Trophoblast cell (in vitro differentiated cells and primary cell): Measurements from ENCODE around the gene PDE4D.
"Not testable (repeated sequence)": the region's sequence is repeated elsewhere in the genome, so short reads cannot be mapped to it uniquely, and the experiment has no call there.

Experiments
- DNase-seq, 2 donors: peaks; one replicate each; pipeline ENCODE4 v3.0.0-alpha.2; 2016
- H2AFZ ChIP-seq: 2 replicates; pipeline ENCODE4 v1.6.1; 2013; ENCODE audit warnings: low read length, moderate library complexity, mild to moderate bottlenecking; ENCODE audit not compliant: insufficient read depth, poor library complexity
- H2AK5ac ChIP-seq: 2 replicates; pipeline ENCODE4 v1.6.1; 2013; ENCODE audit warnings: mild to moderate bottlenecking, low read length
- H2BK120ac ChIP-seq: 2 replicates; pipeline ENCODE4 v1.6.1; 2013; ENCODE audit warnings: low read length, mild to moderate bottlenecking, moderate library complexity; ENCODE audit not compliant: insufficient read depth, poor library complexity
- H2BK12ac ChIP-seq: 2 replicates; pipeline ENCODE4 v1.6.1; 2013; ENCODE audit warnings: mild to moderate bottlenecking, low read length, moderate library complexity
- H2BK5ac ChIP-seq: 2 replicates; pipeline ENCODE4 v1.6.1; 2013; ENCODE audit warnings: low read length, low read depth, moderate library complexity, mild to moderate bottlenecking; ENCODE audit not compliant: poor library complexity
- H3K14ac ChIP-seq: 2 replicates; pipeline ENCODE4 v1.6.1; 2013; ENCODE audit warnings: mild to moderate bottlenecking, low read length
- H3K18ac ChIP-seq: 2 replicates; pipeline ENCODE4 v1.6.1; 2013; ENCODE audit warnings: mild to moderate bottlenecking, low read length
- H3K23ac ChIP-seq: 2 replicates; pipeline ENCODE4 v1.6.1; 2013; ENCODE audit warnings: low read length
- H3K27ac ChIP-seq: 2 replicates; pipeline ENCODE4 v1.5.1; 2013; ENCODE audit warnings: low read depth, mild to moderate bottlenecking, inconsistent platforms, low read length, moderate library complexity
- H3K27me3 ChIP-seq: 2 replicates; pipeline ENCODE4 v1.6.1; 2013; ENCODE audit warnings: inconsistent platforms, mild to moderate bottlenecking, low read length, moderate library complexity; ENCODE audit not compliant: insufficient read depth
- H3K36me3 ChIP-seq, 2 experiments: 1 replicate in 1 of 2; 2 replicates in 1 of 2; pipeline ENCODE4 v1.6.1; 2013; ENCODE audit warnings: low read length in 2 of 2, mild to moderate bottlenecking in 2 of 2, moderate library complexity in 1 of 2; ENCODE audit not compliant: insufficient read depth in 2 of 2, control insufficient read depth in 1 of 2
- H3K4ac ChIP-seq: 2 replicates; pipeline ENCODE4 v1.6.1; 2013; ENCODE audit warnings: low read depth, mild to moderate bottlenecking, low read length, moderate library complexity
- H3K4me1 ChIP-seq, 2 experiments: 1 replicate in 1 of 2; 2 replicates in 1 of 2; pipeline ENCODE4 v1.6.1; 2013; ENCODE audit warnings: low read length in 2 of 2, mild to moderate bottlenecking in 2 of 2, moderate library complexity in 1 of 2; ENCODE audit not compliant: insufficient read depth in 2 of 2, control insufficient read depth in 1 of 2
- H3K4me2 ChIP-seq: 2 replicates; pipeline ENCODE4 v1.6.1; 2013; ENCODE audit warnings: inconsistent platforms, mild to moderate bottlenecking, low read length, moderate library complexity
- H3K4me3 ChIP-seq: 2 replicates; pipeline ENCODE4 v1.5.1; 2013; ENCODE audit warnings: mild to moderate bottlenecking, low read depth, low read length, inconsistent platforms
- H3K79me1 ChIP-seq: one replicate; pipeline ENCODE4 v1.6.1; 2013; ENCODE audit warnings: low read length
- H3K79me2 ChIP-seq: 2 replicates; pipeline ENCODE4 v1.6.1; 2013; ENCODE audit warnings: low read length, mild to moderate bottlenecking; ENCODE audit not compliant: control insufficient read depth, insufficient read depth, poor library complexity
- H3K9ac ChIP-seq: 2 replicates; pipeline ENCODE4 v1.6.1; 2013; ENCODE audit warnings: mild to moderate bottlenecking, low read length
- H3K9me3 ChIP-seq: 2 replicates; pipeline ENCODE4 v1.6.1; 2013; ENCODE audit warnings: low read depth, mild to moderate bottlenecking, control low read depth, inconsistent platforms, low read length; ENCODE audit not compliant: insufficient read depth
- H4K12ac ChIP-seq: 2 replicates; pipeline ENCODE4 v1.6.1; 2013; ENCODE audit warnings: low read depth, mild to moderate bottlenecking, low read length, moderate library complexity
- H4K8ac ChIP-seq: 2 replicates; pipeline ENCODE4 v1.6.1; 2013; ENCODE audit warnings: low read depth, mild to moderate bottlenecking, low read length, moderate library complexity
- H4K91ac ChIP-seq: one replicate; pipeline ENCODE4 v1.6.1; 2013; ENCODE audit warnings: low read depth, mild to moderate bottlenecking, low read length, moderate library complexity
- WGBS: extraction: QIAGEN DNeasy Blood & Tissue Kit; methylation state at CpG from one replicate; pipeline ENCODE4 v1.1.7; 2013; ENCODE audit warnings: missing lambda C conversion rate; ENCODE audit not compliant: insufficient read length, insufficient coverage; ENCODE audit errors: extremely low coverage; 5-methylcytosine and 5-hydroxymethylcytosine counted together

PDE4D gene

DNA sequence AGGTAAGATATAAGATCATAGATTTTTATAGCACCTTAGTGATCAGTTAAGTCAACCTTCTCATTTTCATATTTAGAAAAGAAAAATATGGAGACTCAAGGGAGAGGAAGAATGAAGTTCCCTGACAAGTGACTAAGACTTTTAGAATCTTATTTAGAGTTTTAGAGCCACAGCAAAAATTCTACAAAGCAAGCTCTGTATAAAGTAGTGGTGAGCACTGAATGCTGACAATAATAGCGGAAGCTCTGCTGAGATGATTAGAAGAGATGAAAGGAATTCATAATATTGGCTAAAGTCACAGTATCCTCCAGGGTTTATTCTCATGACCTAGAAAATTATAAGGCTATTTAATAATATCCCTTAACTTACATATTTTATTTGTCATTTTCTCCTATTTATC, 316.0 kb downstream of the PDE4D start:
- H3K4me2 ChIP-seq = no peak overlapping the region
- H2BK12ac ChIP-seq = no peak overlapping the region
- no peak overlapping the region for H3K9ac ChIP-seq
- no peak overlapping the region for H4K8ac ChIP-seq
- H2AK5ac ChIP-seq = no peak overlapping the region
- H3K4me3 ChIP-seq = no peak overlapping the region
- no peaks in the 10 kb centered on the region for H3K79me1 ChIP-seq
- no peaks in the 10 kb centered on the region for H3K9me3 ChIP-seq
- H3K23ac ChIP-seq = no peak overlapping the region
- no peaks in the 10 kb centered on the region for H3K36me3 ChIP-seq
- no peaks in the 10 kb centered on the region for H3K79me2 ChIP-seq
- H3K4me1 ChIP-seq = no peaks in the 10 kb centered on the region
- H2AFZ ChIP-seq = no peak overlapping the region
- H2BK120ac ChIP-seq = no peak overlapping the region
- H2BK5ac ChIP-seq = no peak overlapping the region
- WGBS = no CpG with 5 or more reads among the region's 1 CpG
- H3K27me3 ChIP-seq = no peaks in the 10 kb centered on the region
- no peak overlapping the region for H3K27ac ChIP-seq
- H3K14ac ChIP-seq = no peak overlapping the region
- H3K4ac ChIP-seq = no peak overlapping the region
- no peak for DNase-seq
- H4K12ac ChIP-seq = no peak overlapping the region
- no peak overlapping the region for H3K18ac ChIP-seq
- H4K91ac ChIP-seq = no peak overlapping the region

GRCh38 chr5:59575648-59576445, 317.7 kb downstream of the PDE4D start:
- no peak overlapping the region for H2BK12ac ChIP-seq
- no peak overlapping the region for H2AK5ac ChIP-seq
- no peak overlapping the region for H2BK120ac ChIP-seq
- no peak overlapping the region for H4K8ac ChIP-seq
- H3K4me1 ChIP-seq = no peaks in the 10 kb centered on the region
- no peaks in the 10 kb centered on the region for H3K9me3 ChIP-seq
- no peak overlapping the region for H3K4me2 ChIP-seq
- no peak overlapping the region for H3K4ac ChIP-seq
- no peaks in the 10 kb centered on the region for H3K27me3 ChIP-seq
- no peaks in the 10 kb centered on the region for H3K79me1 ChIP-seq
- no peak overlapping the region for H3K9ac ChIP-seq
- H2BK5ac ChIP-seq = no peak overlapping the region
- no peak for DNase-seq
- no peak overlapping the region for H3K23ac ChIP-seq
- H3K36me3 ChIP-seq = no peaks in the 10 kb centered on the region
- no peaks in the 10 kb centered on the region for H3K79me2 ChIP-seq
- H3K27ac ChIP-seq = no peak overlapping the region
- H2AFZ ChIP-seq = no peak overlapping the region
- H3K18ac ChIP-seq = no peak overlapping the region
- no peak overlapping the region for H3K4me3 ChIP-seq
- no peak overlapping the region for H3K14ac ChIP-seq
- WGBS = no CpG with 5 or more reads among the region's 3 CpGs
- no peak overlapping the region for H4K91ac ChIP-seq
- H4K12ac ChIP-seq = no peak overlapping the region

DNA sequence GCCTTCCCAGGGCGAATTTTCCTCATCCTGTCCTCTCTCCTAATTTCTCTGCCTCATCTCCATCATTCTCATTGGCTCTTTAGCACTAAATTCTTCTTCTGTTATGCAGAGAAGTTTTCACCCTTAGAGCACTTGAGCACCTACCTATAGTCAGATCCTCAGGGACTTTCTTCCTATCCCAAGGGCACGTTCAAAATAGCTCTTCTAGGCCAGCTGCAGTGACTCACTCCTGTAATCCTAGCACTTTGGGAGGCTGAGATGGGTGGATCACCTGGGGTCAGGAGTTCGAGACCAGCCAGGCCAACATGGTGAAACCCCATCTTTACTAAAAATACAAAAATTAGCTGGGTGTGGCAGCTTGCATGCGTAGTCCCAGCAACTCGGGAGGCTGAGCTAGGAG, 320.0 kb downstream of the PDE4D start:
- H2AFZ ChIP-seq, H3K14ac ChIP-seq, H3K18ac ChIP-seq, H3K79me1 ChIP-seq, H3K27ac ChIP-seq, H3K4me1 ChIP-seq, H3K4me3 ChIP-seq, H4K91ac ChIP-seq, H3K4me2 ChIP-seq, H3K79me2 ChIP-seq, H3K9ac ChIP-seq, H3K23ac ChIP-seq, H3K4ac ChIP-seq, H2BK5ac ChIP-seq, H3K9me3 ChIP-seq, H3K36me3 ChIP-seq, H2AK5ac ChIP-seq, H4K8ac ChIP-seq, H3K27me3 ChIP-seq, H4K12ac ChIP-seq, H2BK12ac ChIP-seq, DNase-seq, H2BK120ac ChIP-seq: not testable (repeated sequence)
- WGBS = no CpG with 5 or more reads among the region's 5 CpGs

DNA sequence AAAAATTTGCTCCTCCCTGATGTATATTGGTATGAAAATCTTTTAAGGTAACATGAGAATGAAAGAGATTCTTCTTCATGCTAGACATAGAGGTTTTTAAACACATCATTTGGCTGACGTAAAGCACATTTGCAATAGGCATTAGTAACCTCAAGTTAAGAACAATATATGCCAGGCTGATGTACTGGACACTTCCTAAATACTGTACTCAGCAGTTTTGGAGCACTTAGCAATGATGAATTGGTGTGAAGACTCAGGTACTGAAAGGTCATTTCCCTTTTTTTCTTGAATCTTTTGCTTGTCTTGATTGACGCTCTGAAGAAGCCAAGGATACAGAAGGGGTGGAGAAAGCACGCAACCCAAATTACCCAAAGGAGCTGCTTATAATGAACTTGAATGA, 322.5 kb downstream of the PDE4D start:
- DNase-seq = no peak
- no peak overlapping the region for H3K27ac ChIP-seq
- no peak overlapping the region for H4K8ac ChIP-seq
- no peaks in the 10 kb centered on the region for H3K27me3 ChIP-seq
- H3K4me3 ChIP-seq = no peak overlapping the region
- no peaks in the 10 kb centered on the region for H3K79me1 ChIP-seq
- no peak overlapping the region for H2AFZ ChIP-seq
- no peak overlapping the region for H2BK120ac ChIP-seq
- no peak overlapping the region for H3K14ac ChIP-seq
- H3K18ac ChIP-seq = no peak overlapping the region
- H3K4me2 ChIP-seq = no peak overlapping the region
- no peak overlapping the region for H4K12ac ChIP-seq
- H3K4ac ChIP-seq = no peak overlapping the region
- no peak overlapping the region for H2BK12ac ChIP-seq
- H3K9me3 ChIP-seq = no peaks in the 10 kb centered on the region
- no peak overlapping the region for H3K9ac ChIP-seq
- no peak overlapping the region for H4K91ac ChIP-seq
- H3K79me2 ChIP-seq = no peaks in the 10 kb centered on the region
- H3K36me3 ChIP-seq = no peaks in the 10 kb centered on the region
- no peak overlapping the region for H2BK5ac ChIP-seq
- no peak overlapping the region for H2AK5ac ChIP-seq
- H3K23ac ChIP-seq = no peak overlapping the region
- WGBS = no CpG with 5 or more reads among the region's 3 CpGs
- H3K4me1 ChIP-seq = no peaks in the 10 kb centered on the region
